Measurements from ENCODE around the gene SDCCAG8.

The SDCCAG8 gene

GRCh38 chr1:243420016-243420945 is 164.4 kb downstream of the SDCCAG8 start:
- DNase-seq (ENCODE audit: low read depth in 3 of 3), result no peak

GRCh38 chr1:243420946-243421685 is 165.3 kb downstream of the SDCCAG8 start:
- no peak for DNase-seq (ENCODE audit: low read depth in 3 of 3)

DNA sequence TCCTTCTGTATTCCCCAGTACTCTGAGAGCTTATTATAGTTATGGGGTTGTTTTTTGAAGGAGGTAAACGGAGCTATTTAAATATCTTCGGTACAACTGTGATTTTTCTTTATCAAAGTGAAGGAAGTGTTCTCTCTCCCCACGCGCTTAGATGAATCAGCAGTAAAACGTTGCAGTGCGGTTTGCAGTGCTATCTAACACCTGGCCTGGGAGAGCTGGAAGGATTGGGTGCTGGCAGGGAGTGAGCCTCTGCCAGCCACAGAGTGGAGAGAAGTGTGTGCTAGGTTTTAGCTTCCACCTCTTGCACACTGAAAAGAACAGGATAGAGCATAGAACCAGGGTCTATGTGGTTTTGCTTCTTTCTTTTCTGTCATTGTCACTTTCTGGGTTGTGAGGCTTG is 165.9 kb downstream of the SDCCAG8 start:
- DNase-seq (ENCODE audit: low read depth in 3 of 3), result peak; percentile 8 to 13 (median 9)

DNA sequence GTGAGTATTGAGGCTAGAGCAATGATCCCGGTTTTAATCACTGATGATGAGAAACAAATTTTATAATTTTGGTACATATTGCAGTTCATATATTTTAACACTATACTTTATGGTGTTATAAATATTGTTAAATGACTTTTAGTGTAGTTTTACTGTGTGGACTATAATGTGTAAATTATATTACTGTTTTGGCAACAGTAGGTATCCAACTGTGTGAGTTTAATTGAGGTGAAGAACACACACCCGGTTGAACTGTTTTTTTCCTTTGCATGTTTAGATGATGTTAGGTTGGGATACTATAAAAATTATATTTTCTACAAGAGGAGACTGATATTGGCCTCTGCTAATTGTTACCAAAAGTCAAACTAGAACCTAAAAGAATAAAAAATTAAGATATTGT is 166.5 kb downstream of the SDCCAG8 start:
- DNase-seq (ENCODE audit: low read depth in 3 of 3), result no peak

GRCh38 chr1:243428084-243428483 is 172.2 kb downstream of the SDCCAG8 start:
- DNase-seq (ENCODE audit: low read depth in 3 of 3), result no peak

- no peak for DNase-seq (ENCODE audit: low read depth in 3 of 3)
Observed at GRCh38 chr1:243428617-243429342, 172.9 kb downstream of the SDCCAG8 start.

DNA sequence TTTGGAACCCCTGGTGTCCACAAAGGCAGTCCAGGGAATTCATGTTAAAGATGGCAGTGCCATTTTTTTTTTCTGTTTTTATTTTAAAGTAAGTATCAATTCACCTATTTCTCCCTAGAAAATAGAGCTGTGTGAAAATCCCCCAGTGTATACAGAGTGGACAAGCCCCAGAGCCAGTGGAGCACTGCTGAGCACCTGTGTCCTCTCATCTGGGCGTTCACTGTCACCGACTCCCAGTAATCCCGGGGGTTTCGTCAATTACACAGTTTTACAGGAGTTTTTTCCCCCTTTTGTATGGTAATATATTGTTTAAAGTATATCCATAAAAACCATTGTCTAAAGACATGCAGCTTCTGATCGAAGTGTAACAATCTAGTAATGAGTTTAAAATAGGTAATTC is 175.8 kb downstream of the SDCCAG8 start:
- no peak for DNase-seq (ENCODE audit: low read depth in 3 of 3)

- DNase-seq (ENCODE audit: low read depth in 3 of 3), result no peak
Observed at GRCh38 chr1:243432136-243432535, 176.3 kb downstream of the SDCCAG8 start.

DNA sequence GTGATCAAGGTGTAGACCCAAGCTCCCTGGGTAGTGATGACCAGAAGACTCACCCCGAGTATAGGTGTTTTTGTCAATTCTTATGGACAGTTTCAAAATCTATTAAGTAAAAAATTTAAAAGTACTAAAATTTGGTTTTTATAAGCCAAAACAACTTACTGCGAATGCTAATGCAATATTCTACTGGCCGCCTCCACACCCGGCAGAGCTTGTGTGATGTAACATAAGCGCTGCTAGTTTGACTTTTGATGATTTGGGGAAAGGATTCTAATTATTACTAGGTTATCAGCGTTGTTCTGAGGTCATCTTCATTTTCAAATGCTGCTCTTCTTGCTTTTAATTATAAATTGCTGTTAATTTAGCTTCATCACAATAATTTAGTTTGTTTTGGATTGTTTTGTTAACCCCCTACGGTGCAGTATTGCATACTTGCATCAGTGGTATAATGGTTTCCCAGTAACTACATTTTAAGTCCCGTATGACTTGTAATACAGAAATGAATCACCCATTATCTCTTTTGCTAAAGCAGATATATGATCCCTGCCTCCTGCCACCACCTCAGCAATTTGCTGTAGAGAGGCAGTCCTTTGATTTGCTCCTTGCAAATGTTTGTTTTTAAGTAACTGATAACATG is 178.0 kb downstream of the SDCCAG8 start:
- no peak for DNase-seq (ENCODE audit: low read depth in 3 of 3)

DNA sequence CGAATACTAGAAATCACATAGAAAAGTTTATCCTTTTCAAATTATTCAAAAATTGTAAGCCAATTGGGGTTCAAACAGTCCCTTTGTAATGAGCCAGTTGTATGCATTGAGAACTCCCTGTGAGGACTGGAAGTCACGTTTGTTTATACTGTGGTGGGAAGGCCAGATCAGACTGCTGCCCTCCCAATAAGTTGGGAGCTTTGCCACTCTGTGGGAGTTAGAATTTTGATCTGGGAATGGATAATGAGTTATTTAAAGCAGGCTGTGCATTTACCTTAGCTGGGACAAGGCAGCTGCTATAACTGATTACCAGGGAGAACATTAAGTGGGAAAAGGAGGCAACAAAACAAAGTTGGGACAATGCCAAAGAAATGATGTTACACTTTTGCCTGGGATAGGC is 178.8 kb downstream of the SDCCAG8 start:
- DNase-seq (ENCODE audit: low read depth in 3 of 3), result no peak

DNA sequence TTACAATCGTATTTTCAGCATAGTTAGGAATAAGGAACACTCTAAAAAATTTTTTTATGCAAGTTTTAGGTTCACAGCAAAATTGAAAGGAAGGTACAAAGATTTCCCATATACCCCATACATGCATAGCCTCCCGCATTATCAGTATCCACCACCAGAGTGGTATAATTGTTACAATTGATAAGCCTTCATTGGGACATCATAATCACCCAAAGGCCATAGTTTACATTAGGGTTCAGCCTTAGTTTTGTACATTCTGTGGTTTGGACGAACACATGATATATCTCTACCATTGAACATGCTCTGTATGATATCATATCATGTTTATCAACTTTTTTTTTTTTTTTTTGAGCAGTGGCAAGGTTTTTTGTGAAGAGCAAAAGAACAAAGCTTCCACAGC is 180.0 kb downstream of the SDCCAG8 start:
- DNase-seq (ENCODE audit: low read depth in 3 of 3), result no peak

DNA sequence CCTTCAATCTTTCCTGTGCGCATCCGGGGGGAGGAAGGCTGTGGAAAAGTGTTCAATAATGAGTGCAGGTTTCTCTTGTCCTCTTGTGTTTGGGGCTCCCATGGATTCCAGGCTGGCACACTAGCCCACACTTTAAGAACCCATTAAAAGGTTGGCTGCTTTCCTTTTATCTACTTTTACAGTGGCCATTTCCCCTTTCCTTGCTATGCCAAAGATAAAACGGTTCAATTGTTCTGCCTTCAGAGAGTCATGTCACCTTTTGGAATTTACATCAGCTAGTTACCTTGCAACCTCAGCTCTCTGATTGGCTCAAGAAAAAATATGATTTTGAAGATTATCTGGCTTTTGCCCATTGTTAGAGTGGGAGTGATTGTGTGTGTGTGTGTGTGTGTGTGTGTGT is 182.3 kb downstream of the SDCCAG8 start:
- DNase-seq (ENCODE audit: low read depth in 3 of 3), result no peak

DNA sequence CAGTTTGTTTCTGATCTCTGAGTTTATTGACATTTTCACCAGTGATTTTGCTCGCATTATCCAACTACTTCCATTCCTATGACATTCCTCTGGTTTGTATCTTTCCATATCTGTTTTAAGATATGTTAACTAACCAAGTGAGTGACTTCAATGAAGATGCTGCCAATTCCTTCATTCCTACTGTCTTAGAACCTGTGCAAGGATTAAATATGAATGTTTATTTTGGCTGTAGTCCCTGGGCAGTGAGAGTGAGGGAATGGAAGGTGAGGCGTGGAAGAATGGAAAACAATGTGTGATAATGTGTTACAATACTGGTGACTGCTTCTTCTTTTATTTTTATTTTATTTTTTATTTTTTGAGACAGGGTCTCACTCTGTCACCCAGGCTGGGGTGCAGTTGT is 183.0 kb downstream of the SDCCAG8 start:
- DNase-seq (ENCODE audit: low read depth in 3 of 3), result no peak

- DNase-seq (ENCODE audit: low read depth in 3 of 3), result no peak
Observed at GRCh38 chr1:243440406-243440805, 184.6 kb downstream of the SDCCAG8 start.

DNA sequence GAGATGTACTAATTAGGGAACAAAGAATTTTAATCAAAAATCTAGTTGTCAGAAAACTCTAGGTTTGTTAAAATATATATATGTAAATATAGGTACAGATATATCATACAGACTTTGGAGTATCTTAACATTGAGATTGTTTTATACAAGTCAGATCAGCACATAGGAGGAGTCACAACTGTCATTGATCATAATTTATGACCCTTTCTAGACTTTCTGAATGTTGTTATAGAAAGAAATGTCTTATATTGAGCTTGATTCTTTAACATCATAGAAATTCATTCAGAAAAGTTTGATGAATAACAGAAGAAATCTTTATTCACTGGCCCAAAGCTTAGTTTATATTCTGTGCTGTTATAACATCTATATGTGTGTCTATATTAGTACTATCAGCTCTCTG is 185.8 kb downstream of the SDCCAG8 start:
- no peak for DNase-seq (ENCODE audit: low read depth in 3 of 3)

- no peak for DNase-seq (ENCODE audit: low read depth in 3 of 3)
Observed at GRCh38 chr1:243443557-243443956, 187.7 kb downstream of the SDCCAG8 start.

- DNase-seq (ENCODE audit: low read depth in 3 of 3), result no peak
Observed at GRCh38 chr1:243447347-243447746, 191.5 kb downstream of the SDCCAG8 start.

GRCh38 chr1:243447844-243448243 is 192.0 kb downstream of the SDCCAG8 start:
- DNase-seq (ENCODE audit: low read depth in 3 of 3), result no peak

GRCh38 chr1:243449373-243449772 is 193.5 kb downstream of the SDCCAG8 start:
- DNase-seq (ENCODE audit: low read depth in 3 of 3), result no peak

GRCh38 chr1:243452092-243452491 is 196.3 kb downstream of the SDCCAG8 start:
- DNase-seq (ENCODE audit: low read depth in 3 of 3), result no peak

DNA sequence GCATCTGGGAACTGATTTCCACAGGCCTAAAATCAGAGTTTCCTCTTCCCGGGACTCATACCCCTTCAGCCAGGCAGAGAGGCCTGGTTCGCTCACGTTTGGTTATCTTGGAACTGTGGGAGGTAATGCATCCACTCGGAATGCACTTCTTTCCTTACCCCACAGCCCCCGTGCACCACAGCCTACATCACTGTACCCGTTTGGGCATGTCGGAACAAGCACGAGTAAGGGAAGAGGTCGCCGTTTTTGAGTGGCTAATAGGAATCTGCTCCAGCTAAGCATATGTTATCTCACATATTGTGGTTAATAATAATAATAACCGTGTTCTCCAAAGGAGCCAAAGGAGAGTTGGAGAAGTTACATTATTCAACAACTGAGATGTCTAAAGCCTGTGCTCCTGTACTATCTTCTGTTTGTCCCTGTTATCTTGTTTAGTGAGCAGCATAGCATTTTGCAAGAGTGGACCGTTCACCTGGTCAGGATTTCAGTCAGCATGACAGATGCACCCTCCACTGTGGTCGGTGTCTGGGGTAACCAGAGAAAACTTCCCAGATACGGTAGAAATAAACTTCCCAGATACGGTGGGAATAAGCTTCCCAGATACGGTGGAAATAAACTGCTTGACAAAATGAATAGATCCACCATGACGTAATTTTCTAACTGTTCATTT is 198.6 kb downstream of the SDCCAG8 start:
- DNase-seq (ENCODE audit: low read depth in 3 of 3), result no peak
